ENCODE measurements around the gene ATP6V0B. TPM values are rescaled to one million over a fixed set of nuclear protein-coding genes. Genes with fewer than 3 reads are reported as not detected.

ATP6V0B gene
- total RNA-seq, 1 donor = 89.4 TPM

DNA sequence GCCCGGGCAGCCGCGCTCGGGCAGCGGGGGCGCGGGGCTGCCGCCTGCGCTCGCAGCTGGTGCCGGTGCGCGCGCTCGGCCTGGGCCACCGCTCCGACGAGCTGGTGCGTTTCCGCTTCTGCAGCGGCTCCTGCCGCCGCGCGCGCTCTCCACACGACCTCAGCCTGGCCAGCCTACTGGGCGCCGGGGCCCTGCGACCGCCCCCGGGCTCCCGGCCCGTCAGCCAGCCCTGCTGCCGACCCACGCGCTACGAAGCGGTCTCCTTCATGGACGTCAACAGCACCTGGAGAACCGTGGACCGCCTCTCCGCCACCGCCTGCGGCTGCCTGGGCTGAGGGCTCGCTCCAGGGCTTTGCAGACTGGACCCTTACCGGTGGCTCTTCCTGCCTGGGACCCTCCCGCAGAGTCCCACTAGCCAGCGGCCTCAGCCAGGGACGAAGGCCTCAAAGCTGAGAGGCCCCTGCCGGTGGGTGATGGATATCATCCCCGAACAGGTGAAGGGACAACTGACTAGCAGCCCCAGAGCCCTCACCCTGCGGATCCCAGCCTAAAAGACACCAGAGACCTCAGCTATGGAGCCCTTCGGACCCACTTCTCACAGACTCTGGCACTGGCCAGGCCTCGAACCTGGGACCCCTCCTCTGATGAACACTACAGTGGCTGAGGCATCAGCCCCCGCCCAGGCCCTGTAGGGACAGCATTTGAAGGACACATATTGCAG lies 38.2 kb upstream of the ATP6V0B start:
- Histone ChIP-seq H3K27ac (ENCODE audit: low read depth, low read length) (no peak overlapping the region), H3K27me3 (ENCODE audit: insufficient read depth, low read length) (no peaks in the 10 kb centered on the region), H3K4me1 (ENCODE audit: insufficient read depth, low read length) (peaks cover 20% of the 10 kb centered on the region), H4K20me1 (ENCODE audit: insufficient read depth, low read length) (peaks cover 8% of the 10 kb centered on the region), H3K36me3 (ENCODE audit: insufficient read depth, low read length) (no peaks in the 10 kb centered on the region), H3K79me2 (ENCODE audit: insufficient read depth, low read length) (no peaks in the 10 kb centered on the region), H3K4me2 (ENCODE audit: insufficient read depth, low read length) (peak overlapping the region; percentile 72), H2AFZ (ENCODE audit: low read length) (peak overlapping the region; percentile 59), H3K4me3 (ENCODE audit: insufficient read depth, low read length) (peak overlapping the region; percentile 61), H3K9me3 (ENCODE audit: low read depth, low read length) (no peaks in the 10 kb centered on the region)
- TF ChIP-seq, protein P1, sequence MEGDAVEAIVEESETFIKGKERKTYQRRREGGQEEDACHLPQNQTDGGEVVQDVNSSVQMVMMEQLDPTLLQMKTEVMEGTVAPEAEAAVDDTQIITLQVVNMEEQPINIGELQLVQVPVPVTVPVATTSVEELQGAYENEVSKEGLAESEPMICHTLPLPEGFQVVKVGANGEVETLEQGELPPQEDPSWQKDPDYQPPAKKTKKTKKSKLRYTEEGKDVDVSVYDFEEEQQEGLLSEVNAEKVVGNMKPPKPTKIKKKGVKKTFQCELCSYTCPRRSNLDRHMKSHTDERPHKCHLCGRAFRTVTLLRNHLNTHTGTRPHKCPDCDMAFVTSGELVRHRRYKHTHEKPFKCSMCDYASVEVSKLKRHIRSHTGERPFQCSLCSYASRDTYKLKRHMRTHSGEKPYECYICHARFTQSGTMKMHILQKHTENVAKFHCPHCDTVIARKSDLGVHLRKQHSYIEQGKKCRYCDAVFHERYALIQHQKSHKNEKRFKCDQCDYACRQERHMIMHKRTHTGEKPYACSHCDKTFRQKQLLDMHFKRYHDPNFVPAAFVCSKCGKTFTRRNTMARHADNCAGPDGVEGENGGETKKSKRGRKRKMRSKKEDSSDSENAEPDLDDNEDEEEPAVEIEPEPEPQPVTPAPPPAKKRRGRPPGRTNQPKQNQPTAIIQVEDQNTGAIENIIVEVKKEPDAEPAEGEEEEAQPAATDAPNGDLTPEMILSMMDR (IDR thresholded peaks at IDR 0.05; ENCODE audit: extremely low read depth, low read depth, low read length) = no peak
- DNase-seq (ENCODE audit: insufficient read length, low spot score, missing footprints) = peak; percentile 88

DNA sequence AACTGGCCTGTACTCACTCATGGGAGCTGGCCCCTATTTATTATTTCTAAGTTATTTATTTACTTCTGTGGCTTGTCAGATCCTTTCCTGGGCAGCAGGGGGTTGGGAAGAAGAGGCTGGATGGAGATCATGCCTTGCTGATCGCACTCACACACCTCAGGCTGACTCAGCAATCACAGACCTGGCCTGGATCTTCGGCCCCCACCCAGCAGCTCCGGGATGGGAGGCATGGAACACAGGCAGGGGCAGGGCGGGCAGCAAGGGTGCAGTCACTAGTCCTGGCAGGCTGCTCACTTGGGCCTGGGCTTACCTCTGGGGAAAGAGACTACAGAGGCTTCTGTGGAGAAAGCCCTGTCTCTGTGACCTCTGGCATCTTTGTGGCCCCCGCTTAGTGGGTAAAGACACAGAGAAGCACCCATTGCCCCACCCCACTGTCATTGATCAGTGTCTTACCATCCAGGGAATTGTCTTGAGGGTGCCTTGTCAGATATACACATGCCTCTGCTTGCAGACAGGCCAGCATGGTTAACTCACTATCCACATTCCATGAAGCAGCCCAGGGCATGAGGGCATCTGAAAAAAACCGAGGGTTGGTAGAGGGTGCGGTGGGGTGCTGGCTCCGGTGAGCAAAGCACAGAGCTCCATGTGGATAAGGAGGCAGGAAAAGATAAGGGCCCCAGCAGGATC lies 37.4 kb upstream of the ATP6V0B start:
- no peaks in the 10 kb centered on the region for H3K79me2 ChIP-seq (ENCODE audit: insufficient read depth, low read length)
- no peak overlapping the region for H3K27ac ChIP-seq (ENCODE audit: low read depth, low read length)
- peaks cover 17% of the 10 kb centered on the region for H3K4me1 ChIP-seq (ENCODE audit: insufficient read depth, low read length)
- no peaks in the 10 kb centered on the region for H3K9me3 ChIP-seq (ENCODE audit: low read depth, low read length)
- H4K20me1 ChIP-seq (ENCODE audit: insufficient read depth, low read length) = peaks cover 5% of the 10 kb centered on the region
- no peaks in the 10 kb centered on the region for H3K27me3 ChIP-seq (ENCODE audit: insufficient read depth, low read length)
- DNase-seq (ENCODE audit: insufficient read length, low spot score, missing footprints) = peak; percentile 69
- H3K36me3 ChIP-seq (ENCODE audit: insufficient read depth, low read length) = no peaks in the 10 kb centered on the region
- no peak overlapping the region for H2AFZ ChIP-seq (ENCODE audit: low read length)
- TF ChIP-seq, protein P1 (IDR thresholded peaks at IDR 0.05; ENCODE audit: extremely low read depth, low read depth, low read length) = no peak
- H3K4me3 ChIP-seq (ENCODE audit: insufficient read depth, low read length) = no peak overlapping the region
- H3K4me2 ChIP-seq (ENCODE audit: insufficient read depth, low read length) = no peak overlapping the region

DNA sequence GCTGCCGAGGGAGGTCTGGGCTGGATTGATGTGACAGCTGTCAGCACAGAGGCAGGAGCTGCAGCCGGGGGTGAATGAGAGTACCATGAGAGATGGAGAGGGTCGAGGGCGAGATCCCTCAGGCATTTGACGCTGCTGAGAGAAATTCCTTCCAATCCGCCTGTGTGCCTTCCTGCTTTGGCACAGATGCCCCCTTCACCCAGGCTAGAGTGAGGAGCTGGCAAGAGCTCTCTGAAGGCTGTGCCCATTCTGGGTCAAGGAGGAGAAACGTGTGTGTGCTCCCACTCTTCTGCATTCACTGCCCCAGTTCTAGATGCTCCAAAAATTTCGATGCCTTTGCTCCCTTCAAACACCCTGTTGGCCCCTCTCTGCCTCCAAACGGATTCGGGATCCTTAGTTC lies 36.4 kb upstream of the ATP6V0B start:
- no peaks in the 10 kb centered on the region for H3K9me3 ChIP-seq (ENCODE audit: low read depth, low read length)
- H3K36me3 ChIP-seq (ENCODE audit: insufficient read depth, low read length) = no peaks in the 10 kb centered on the region
- no peak overlapping the region for H3K4me3 ChIP-seq (ENCODE audit: insufficient read depth, low read length)
- H3K27ac ChIP-seq (ENCODE audit: low read depth, low read length) = no peak overlapping the region
- H3K4me1 ChIP-seq (ENCODE audit: insufficient read depth, low read length) = peaks cover 6% of the 10 kb centered on the region
- no peak overlapping the region for H3K4me2 ChIP-seq (ENCODE audit: insufficient read depth, low read length)
- DNase-seq (ENCODE audit: insufficient read length, low spot score, missing footprints) = peak; percentile 51
- H2AFZ ChIP-seq (ENCODE audit: low read length) = no peak overlapping the region
- peaks cover 3% of the 10 kb centered on the region for H4K20me1 ChIP-seq (ENCODE audit: insufficient read depth, low read length)
- no peaks in the 10 kb centered on the region for H3K79me2 ChIP-seq (ENCODE audit: insufficient read depth, low read length)
- no peaks in the 10 kb centered on the region for H3K27me3 ChIP-seq (ENCODE audit: insufficient read depth, low read length)
- TF ChIP-seq, protein P1 (IDR thresholded peaks at IDR 0.05; ENCODE audit: extremely low read depth, low read depth, low read length) = no peak

DNA sequence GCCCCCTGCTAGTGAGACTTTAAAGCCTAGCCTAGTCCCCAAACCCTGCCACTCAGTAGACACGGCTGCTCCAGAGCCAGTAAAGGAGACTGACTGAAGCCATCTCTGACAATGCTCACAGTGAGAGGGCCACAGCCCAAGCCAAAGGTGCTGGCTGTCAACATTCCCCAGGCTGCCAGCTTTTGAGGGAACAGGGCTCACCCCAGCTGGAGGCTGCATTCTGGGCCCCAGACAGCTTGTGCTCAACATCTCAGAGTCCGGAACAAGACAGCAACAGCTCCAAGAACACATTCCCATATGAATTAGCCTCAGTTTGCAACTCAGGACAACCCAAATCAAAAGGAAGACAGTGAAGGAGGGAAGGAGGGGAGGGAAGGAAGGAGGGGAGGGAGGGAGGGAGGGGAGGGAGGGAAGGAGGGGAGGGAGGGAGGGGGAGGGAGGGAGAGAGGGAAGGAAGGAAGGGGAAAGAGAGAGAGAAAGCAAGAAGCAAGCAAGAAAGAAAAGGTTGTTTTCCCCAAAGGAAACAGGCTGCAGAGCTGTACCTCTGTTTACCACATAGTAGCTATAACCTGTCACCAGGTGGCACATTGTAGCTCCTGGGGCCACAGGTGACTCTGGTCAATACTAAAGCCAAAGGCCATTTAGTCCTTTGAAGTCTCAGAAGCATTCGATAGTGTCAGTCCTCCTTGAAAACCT lies 35.7 kb upstream of the ATP6V0B start:
- Histone ChIP-seq H3K27ac (ENCODE audit: low read depth, low read length) (no peak overlapping the region), H3K79me2 (ENCODE audit: insufficient read depth, low read length) (no peaks in the 10 kb centered on the region), H2AFZ (ENCODE audit: low read length) (no peak overlapping the region), H3K4me1 (ENCODE audit: insufficient read depth, low read length) (no peaks in the 10 kb centered on the region), H3K4me2 (ENCODE audit: insufficient read depth, low read length) (no peak overlapping the region), H3K27me3 (ENCODE audit: insufficient read depth, low read length) (no peaks in the 10 kb centered on the region), H3K9me3 (ENCODE audit: low read depth, low read length) (no peaks in the 10 kb centered on the region), H3K4me3 (ENCODE audit: insufficient read depth, low read length) (no peak overlapping the region), H4K20me1 (ENCODE audit: insufficient read depth, low read length) (peaks cover 3% of the 10 kb centered on the region), H3K36me3 (ENCODE audit: insufficient read depth, low read length) (no peaks in the 10 kb centered on the region)
- TF ChIP-seq, protein P1 (IDR thresholded peaks at IDR 0.05; ENCODE audit: extremely low read depth, low read depth, low read length) = no peak
- DNase-seq (ENCODE audit: insufficient read length, low spot score, missing footprints) = no peak
